IPS-20b (cell line): ENCODE data around the gene UBR2.

Experiments
- H3K27ac ChIP-seq: one replicate; pipeline ENCODE4 v1.5.1; 2013; ENCODE audit warnings: low read length
- H3K27me3 ChIP-seq: 2 replicates; pipeline ENCODE4 v1.6.1; 2013; ENCODE audit warnings: mild to moderate bottlenecking, low read length, inconsistent platforms; ENCODE audit not compliant: insufficient read depth
- H3K36me3 ChIP-seq: 2 replicates; pipeline ENCODE4 v1.6.1; 2013; ENCODE audit warnings: low read depth, mild to moderate bottlenecking, inconsistent platforms, low read length, moderate library complexity; ENCODE audit not compliant: insufficient read depth
- H3K4me1 ChIP-seq: 2 replicates; pipeline ENCODE4 v1.6.1; 2013; ENCODE audit warnings: mild to moderate bottlenecking, control low read depth, inconsistent platforms, low read length, moderate library complexity; ENCODE audit not compliant: insufficient read depth
- H3K4me3 ChIP-seq: 2 replicates; pipeline ENCODE4 v1.5.1; 2013; ENCODE audit warnings: mild to moderate bottlenecking, low read length, inconsistent platforms
- H3K9ac ChIP-seq: 2 replicates; pipeline ENCODE4 v1.6.1; 2013; ENCODE audit warnings: low read depth, mild to moderate bottlenecking, inconsistent platforms, low read length, moderate library complexity
- H3K9me3 ChIP-seq: 2 replicates; pipeline ENCODE4 v1.6.1; 2013; ENCODE audit warnings: mild to moderate bottlenecking, low read depth, low read length, inconsistent platforms; ENCODE audit not compliant: insufficient read depth

UBR2 gene

DNA sequence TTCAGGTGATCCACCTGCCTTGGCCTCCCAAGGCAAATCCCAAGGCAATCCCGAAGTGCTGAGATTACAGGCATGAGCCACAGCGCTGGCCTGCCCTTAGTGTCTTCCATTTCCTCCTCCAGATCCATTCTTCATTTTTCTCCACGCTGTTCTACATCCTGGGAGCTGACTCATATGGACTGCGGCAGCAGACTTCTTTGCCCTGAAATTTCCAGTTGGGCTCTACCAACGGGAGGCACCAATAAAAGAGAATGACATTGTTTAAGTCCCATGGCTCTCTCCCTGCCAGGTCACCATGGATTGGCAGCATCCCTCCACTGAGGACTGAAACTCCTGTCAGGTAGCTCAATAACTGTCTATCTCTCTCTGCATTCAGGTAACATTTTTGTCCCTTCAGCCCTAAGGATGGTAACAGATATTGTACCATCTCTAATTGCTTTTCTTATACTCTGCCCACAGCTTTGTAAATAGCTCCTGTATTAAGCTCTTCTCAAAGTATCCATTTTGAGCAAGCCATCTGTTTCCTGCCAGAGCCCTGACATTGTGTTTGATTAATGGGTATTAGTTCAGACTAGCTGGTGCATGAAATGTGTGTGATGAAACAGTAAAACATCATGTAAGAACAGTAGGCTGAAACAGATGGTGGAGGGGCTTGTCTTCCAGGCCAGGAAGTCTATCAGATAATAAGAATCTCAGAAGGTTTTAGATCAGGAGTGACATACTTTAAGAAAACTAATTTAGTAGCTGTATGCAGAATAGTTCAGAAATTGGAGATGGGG lies 178.5 kb downstream of the UBR2 start:
- no peaks in the 10 kb centered on the region for H3K9me3 ChIP-seq
- H3K27me3 ChIP-seq = no peaks in the 10 kb centered on the region
- H3K27ac ChIP-seq = no peak overlapping the region
- peaks cover 9% of the 10 kb centered on the region for H3K4me1 ChIP-seq
- no peak overlapping the region for H3K4me3 ChIP-seq
- no peak overlapping the region for H3K9ac ChIP-seq
- no peaks in the 10 kb centered on the region for H3K36me3 ChIP-seq
